Measurements from ENCODE around the gene GPR25. TPM values are rescaled to one million over a fixed set of nuclear protein-coding genes. Genes with fewer than 3 reads are reported as not detected.

GPR25 gene
- total and polyA plus RNA-seq, 3 experiments from 2014 or later: 0.18 to 34.0 (median 0.44) TPM

GRCh38 chr1:200897259-200897658, 24.5 kb downstream of the GPR25 start:
- CTCF ChIA-PET: interaction anchor here (1.0 to 1.4 kb wide), 2 partner anchors 9 to 15 kb away, joined by 3 to 6 read pairs; no protein-coding TSS in a partner anchor
- DNase-seq: no peak
- peaks cover 15 to 21% of the 10 kb centered on the region in 2 donors for H3K27me3 Mint-ChIP-seq

GRCh38 chr1:200899015-200899386, 26.2 kb downstream of the GPR25 start:
- Histone ChIP-seq H3K27ac (ENCODE audit: low read depth, low read length) (no peak overlapping the region), H3K9me3 (ENCODE audit: low read length) (no peaks in the 10 kb centered on the region), H3K36me3 (ENCODE audit: insufficient read depth, low read length) (no peaks in the 10 kb centered on the region), H3K4me3 (ENCODE audit: low read length) (no peak overlapping the region), H3K27me3 (ENCODE audit: insufficient read depth, low read length, poor library complexity, severe bottlenecking) (peaks cover 7% of the 10 kb centered on the region), H3K4me1 (ENCODE audit: insufficient read depth, low read length) (no peaks in the 10 kb centered on the region)
- ChIA-PET CTCF (no interaction called here), POLR2A (no interaction called here)
- Mint-ChIP-seq H3K4me3 (no peak overlapping the region), H3K9me3 (no peaks in the 10 kb centered on the region), H3K27me3 (peaks cover 4 to 6% of the 10 kb centered on the region in 2 donors), H3K4me1 (peaks cover 0 to 7% (median 0%) of the 10 kb centered on the region in 3 donors), H3K27ac (no peak overlapping the region), H3K36me3 (no peaks in the 10 kb centered on the region)
- no peak for DNase-seq

More at GRCh38 chr1:200897259-200897658, 24.5 kb downstream of the GPR25 start:
- Histone ChIP-seq H3K36me3 (ENCODE audit: insufficient read depth, low read length) (no peaks in the 10 kb centered on the region), H3K4me3 (ENCODE audit: low read length) (no peak overlapping the region), H3K4me1 (ENCODE audit: insufficient read depth, low read length) (no peaks in the 10 kb centered on the region), H3K9me3 (ENCODE audit: low read length) (no peaks in the 10 kb centered on the region), H3K27me3 (ENCODE audit: insufficient read depth, low read length, poor library complexity, severe bottlenecking) (peaks cover 7% of the 10 kb centered on the region), H3K27ac (ENCODE audit: low read depth, low read length) (no peak overlapping the region)
- H3K9me3 Mint-ChIP-seq: no peaks in the 10 kb centered on the region
- H3K4me3 Mint-ChIP-seq: peak overlapping the region in 1 of 7 donors; percentile 63
- H3K27ac Mint-ChIP-seq: no peak overlapping the region
- H3K36me3 Mint-ChIP-seq: no peaks in the 10 kb centered on the region
- H3K4me1 Mint-ChIP-seq: peaks cover 0 to 1% (median under 1%) of the 10 kb centered on the region in 3 donors
- POLR2A ChIA-PET: no interaction called here

- H3K9me3 Mint-ChIP-seq: no peaks in the 10 kb centered on the region
- Histone ChIP-seq H3K27ac (ENCODE audit: low read depth, low read length) (no peak overlapping the region), H3K4me1 (ENCODE audit: insufficient read depth, low read length) (no peaks in the 10 kb centered on the region), H3K4me3 (ENCODE audit: low read length) (no peak overlapping the region), H3K36me3 (ENCODE audit: insufficient read depth, low read length) (no peaks in the 10 kb centered on the region), H3K9me3 (ENCODE audit: low read length) (no peaks in the 10 kb centered on the region), H3K27me3 (ENCODE audit: insufficient read depth, low read length, poor library complexity, severe bottlenecking) (peaks cover 2% of the 10 kb centered on the region)
- no peaks in the 10 kb centered on the region for H3K36me3 Mint-ChIP-seq
- H3K27me3 Mint-ChIP-seq: peaks cover 3 to 5% of the 10 kb centered on the region in 2 donors
- H3K4me3 Mint-ChIP-seq: no peak overlapping the region
- POLR2A ChIA-PET: no interaction called here
- H3K4me1 Mint-ChIP-seq: peaks cover 0 to 12% (median 0%) of the 10 kb centered on the region in 3 donors
- H3K27ac Mint-ChIP-seq: no peak overlapping the region
- CTCF ChIA-PET: no interaction called here
- no peak for DNase-seq
Observed at GRCh38 chr1:200899451-200899915, 26.7 kb downstream of the GPR25 start.

- CTCF ChIA-PET: no interaction called here
- Histone ChIP-seq H3K27ac (ENCODE audit: low read depth, low read length) (no peak overlapping the region), H3K27me3 (ENCODE audit: insufficient read depth, low read length, poor library complexity, severe bottlenecking) (no peaks in the 10 kb centered on the region), H3K4me1 (ENCODE audit: insufficient read depth, low read length) (peaks cover 4% of the 10 kb centered on the region), H3K36me3 (ENCODE audit: insufficient read depth, low read length) (no peaks in the 10 kb centered on the region), H3K9me3 (ENCODE audit: low read length) (no peaks in the 10 kb centered on the region), H3K4me3 (ENCODE audit: low read length) (no peak overlapping the region)
- DNase-seq: no peak
- Mint-ChIP-seq H3K27me3 (peaks cover 3 to 6% of the 10 kb centered on the region in 2 donors), H3K4me1 (peaks cover 2 to 18% (median 3%) of the 10 kb centered on the region in 3 donors), H3K4me3 (no peak overlapping the region), H3K9me3 (no peaks in the 10 kb centered on the region), H3K36me3 (no peaks in the 10 kb centered on the region), H3K27ac (no peak overlapping the region)
- POLR2A ChIA-PET: no interaction called here
Observed at GRCh38 chr1:200899954-200900867, 27.4 kb downstream of the GPR25 start.

- Mint-ChIP-seq H3K4me3 (no peak overlapping the region), H3K27me3 (peaks cover 3 to 6% of the 10 kb centered on the region in 2 donors), H3K27ac (no peak overlapping the region), H3K4me1 (peaks cover 9 to 25% (median 9%) of the 10 kb centered on the region in 3 donors), H3K36me3 (no peaks in the 10 kb centered on the region), H3K9me3 (no peaks in the 10 kb centered on the region)
- no peak for DNase-seq
- ChIA-PET POLR2A (interaction anchor here (0.5 kb wide), 1 partner anchor 294 kb away, joined by 3 read pairs; no protein-coding TSS in a partner anchor), CTCF (interaction anchor here (1.0 kb wide), 1 partner anchor 79 kb away, joined by 3 read pairs; no protein-coding TSS in a partner anchor)
- no peaks in the 10 kb centered on the region for H3K9me3 ChIP-seq (ENCODE audit: low read length)
- no peak overlapping the region for H3K27ac ChIP-seq (ENCODE audit: low read depth, low read length)
- no peak overlapping the region for H3K4me3 ChIP-seq (ENCODE audit: low read length)
- H3K36me3 ChIP-seq (ENCODE audit: insufficient read depth, low read length): no peaks in the 10 kb centered on the region
- H3K4me1 ChIP-seq (ENCODE audit: insufficient read depth, low read length): peaks cover 11% of the 10 kb centered on the region
- no peaks in the 10 kb centered on the region for H3K27me3 ChIP-seq (ENCODE audit: insufficient read depth, low read length, poor library complexity, severe bottlenecking)
Observed at GRCh38 chr1:200900877-200901276, 28.1 kb downstream of the GPR25 start.

- H3K9me3 ChIP-seq (ENCODE audit: low read length): no peaks in the 10 kb centered on the region
- Mint-ChIP-seq H3K9me3 (no peaks in the 10 kb centered on the region), H3K4me3 (no peak overlapping the region), H3K36me3 (no peaks in the 10 kb centered on the region), H3K4me1 (peaks cover 12 to 28% (median 12%) of the 10 kb centered on the region in 3 donors), H3K27ac (no peak overlapping the region), H3K27me3 (peaks cover 3 to 6% of the 10 kb centered on the region in 2 donors)
- ChIA-PET POLR2A (interaction anchor here (0.5 kb wide), 1 partner anchor 294 kb away, joined by 3 read pairs; no protein-coding TSS in a partner anchor), CTCF (interaction anchor here (1.0 kb wide), 1 partner anchor 79 kb away, joined by 3 read pairs; no protein-coding TSS in a partner anchor)
- no peak overlapping the region for H3K4me3 ChIP-seq (ENCODE audit: low read length)
- no peak overlapping the region for H3K27ac ChIP-seq (ENCODE audit: low read depth, low read length)
- H3K36me3 ChIP-seq (ENCODE audit: insufficient read depth, low read length): no peaks in the 10 kb centered on the region
- peaks cover 14% of the 10 kb centered on the region for H3K4me1 ChIP-seq (ENCODE audit: insufficient read depth, low read length)
- H3K27me3 ChIP-seq (ENCODE audit: insufficient read depth, low read length, poor library complexity, severe bottlenecking): no peaks in the 10 kb centered on the region
- no peak for DNase-seq
Observed at GRCh38 chr1:200901350-200901749, 28.6 kb downstream of the GPR25 start.

GRCh38 chr1:200901796-200902444, 29.1 kb downstream of the GPR25 start:
- H3K4me3 ChIP-seq (ENCODE audit: low read length): no peak overlapping the region
- H3K4me1 ChIP-seq (ENCODE audit: insufficient read depth, low read length): peaks cover 14% of the 10 kb centered on the region
- Mint-ChIP-seq H3K4me3 (no peak overlapping the region), H3K9me3 (no peaks in the 10 kb centered on the region), H3K36me3 (no peaks in the 10 kb centered on the region), H3K4me1 (peaks cover 13 to 34% (median 15%) of the 10 kb centered on the region in 3 donors), H3K27ac (peak overlapping the region in 1 of 8 donors; percentile 54), H3K27me3 (peaks cover 3 to 6% of the 10 kb centered on the region in 2 donors)
- POLR2A ChIA-PET: no interaction called here
- H3K27me3 ChIP-seq (ENCODE audit: insufficient read depth, low read length, poor library complexity, severe bottlenecking): no peaks in the 10 kb centered on the region
- CTCF ChIA-PET: interaction anchor here (1.0 kb wide), 1 partner anchor 78 kb away, joined by 3 read pairs; no protein-coding TSS in a partner anchor
- no peaks in the 10 kb centered on the region for H3K9me3 ChIP-seq (ENCODE audit: low read length)
- no peaks in the 10 kb centered on the region for H3K36me3 ChIP-seq (ENCODE audit: insufficient read depth, low read length)
- no peak for DNase-seq
- H3K27ac ChIP-seq (ENCODE audit: low read depth, low read length): no peak overlapping the region

All from CD8-positive, alpha-beta memory T cell (primary cell).